Stimulated activated CD4-positive, alpha-beta T cell treated with anti-CD3 and anti-CD28 coated beads, Interleukin-12 subunit alpha, Interleukin-12 subunit beta, amount 100 ng/mL, for 4 hours (primary cell): ENCODE results near the gene EGFL7.
"Not testable (repeated sequence)": the region's sequence is repeated elsewhere in the genome, so short reads cannot be mapped to it uniquely, and the experiment has no call there.

Experiments used
- DNase-seq: peaks from one replicate; pipeline ENCODE4 v3.0.0-alpha.2; 2020

EGFL7 gene

DNA sequence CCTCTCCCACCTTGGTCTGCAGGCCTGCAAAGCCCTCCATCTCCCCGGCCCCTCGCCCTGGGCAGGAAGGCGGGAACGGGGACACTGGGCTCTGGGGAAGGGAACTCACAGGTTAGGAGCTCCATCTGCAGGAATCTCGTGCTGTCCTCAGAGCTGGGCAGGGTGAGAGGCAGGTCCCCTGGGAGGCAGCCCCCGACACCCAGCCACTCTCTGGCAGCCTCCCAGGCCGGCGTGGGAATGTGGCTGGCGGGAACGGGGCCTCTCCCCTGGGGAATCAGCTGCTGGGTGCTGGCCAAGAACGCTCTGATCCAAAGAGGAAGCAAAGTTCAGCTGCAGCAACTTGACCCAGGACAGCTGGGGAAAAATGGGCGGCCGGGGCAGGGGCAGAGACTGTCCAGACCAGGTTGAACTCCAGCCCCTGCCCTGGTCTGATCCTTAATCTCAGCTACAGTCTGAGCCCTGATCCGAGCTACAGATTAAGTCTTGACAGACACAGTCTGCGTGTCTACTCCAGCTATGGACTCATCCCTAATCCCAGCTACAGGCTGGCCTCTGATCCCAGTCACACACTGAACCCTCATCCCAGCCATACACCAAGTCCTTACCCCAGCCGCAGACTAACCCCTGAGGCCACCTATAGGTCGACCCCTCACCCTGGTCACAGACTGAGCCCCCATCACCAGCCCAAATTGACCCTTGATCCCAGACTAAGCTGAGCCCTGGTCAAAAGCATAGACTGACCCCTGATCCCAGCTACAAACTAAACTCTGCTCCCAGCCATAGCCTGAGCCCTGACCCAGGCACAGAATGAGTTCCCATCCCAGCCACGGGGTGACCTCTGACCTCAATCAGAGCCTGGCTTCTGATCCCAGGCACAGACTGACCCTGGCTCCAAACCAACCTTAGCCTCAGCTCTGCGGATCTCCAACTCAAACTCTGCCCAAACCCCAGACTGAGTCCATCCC is 37.3 kb upstream of the EGFL7 start:
- DNase-seq: no peak

DNA sequence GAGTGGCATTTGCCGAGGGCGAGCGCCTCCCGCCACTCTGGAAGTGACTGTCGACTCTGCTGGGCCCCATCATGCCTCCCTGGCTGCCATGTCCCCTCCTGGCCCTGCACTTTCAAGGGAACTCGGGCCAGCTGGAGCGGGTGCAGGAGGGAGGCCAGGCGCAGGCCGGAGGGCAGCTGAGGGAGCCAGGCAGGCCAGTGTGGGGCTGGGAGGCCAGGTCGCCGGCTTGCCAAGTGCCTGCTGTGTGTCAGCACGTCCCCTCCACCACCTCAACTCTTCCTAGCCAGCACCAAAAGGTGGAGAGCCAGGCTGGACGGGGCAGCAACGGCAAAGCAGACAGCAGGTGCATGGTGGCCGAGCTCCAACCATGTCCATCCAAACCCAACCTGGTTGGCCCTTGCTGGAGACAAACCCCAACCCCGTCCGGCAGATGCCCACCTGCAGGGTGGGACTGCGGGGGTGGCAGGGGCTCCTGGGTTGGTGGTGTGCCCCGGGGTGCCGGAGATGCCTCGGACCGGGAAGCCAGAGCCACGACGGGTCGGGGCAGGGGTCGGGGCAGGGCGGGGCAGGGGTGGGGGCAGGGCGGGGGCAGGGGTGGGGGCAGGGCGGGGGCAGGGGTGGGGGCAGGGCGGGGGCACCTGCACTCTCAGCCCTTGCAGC is 36.5 kb upstream of the EGFL7 start:
- DNase-seq: no peak

DNA sequence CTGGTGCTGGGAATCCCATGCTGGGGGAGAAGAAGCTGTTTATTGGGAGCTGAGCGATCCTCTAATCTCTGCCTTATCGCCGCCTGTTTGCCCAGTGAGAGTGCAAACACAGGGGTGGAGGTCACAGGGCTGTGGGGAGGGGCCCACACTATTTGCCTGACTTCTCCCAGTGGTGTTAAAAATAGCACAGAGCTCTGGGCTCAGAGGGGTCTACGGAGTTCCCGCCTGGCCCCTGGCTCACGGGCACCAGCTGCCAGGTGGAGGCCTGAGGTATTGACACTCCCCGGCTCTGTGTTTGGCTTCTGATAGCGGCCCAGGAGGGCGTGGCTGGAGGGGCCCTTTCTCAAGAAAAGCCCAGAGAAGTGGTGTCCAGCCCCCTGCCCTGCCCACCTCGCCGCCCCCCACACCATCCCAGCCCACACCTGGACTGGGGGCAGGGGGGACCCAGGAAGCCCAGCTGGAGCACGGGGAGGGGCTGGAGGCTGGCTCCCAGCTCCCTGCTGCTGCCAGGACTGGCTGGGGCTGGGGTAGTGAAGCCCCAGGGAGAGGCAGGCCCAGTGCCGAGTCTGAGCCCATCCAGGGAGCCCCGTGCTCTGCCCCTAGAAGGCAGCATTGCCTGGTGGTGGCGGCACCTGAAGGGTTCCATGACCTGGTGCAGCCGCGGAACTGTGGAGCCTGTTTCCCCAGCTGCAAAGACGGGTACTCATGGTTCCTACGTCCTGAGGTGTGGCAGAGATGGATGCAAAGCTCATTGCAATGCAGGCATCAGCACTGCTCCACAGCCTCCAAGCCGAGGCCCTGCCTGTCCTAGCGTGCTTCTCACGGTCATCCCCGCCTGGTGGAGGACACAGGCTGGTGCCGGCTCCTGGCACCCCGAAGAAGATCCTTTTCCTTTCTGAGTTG is 35.7 kb upstream of the EGFL7 start:
- DNase-seq: no peak

DNA sequence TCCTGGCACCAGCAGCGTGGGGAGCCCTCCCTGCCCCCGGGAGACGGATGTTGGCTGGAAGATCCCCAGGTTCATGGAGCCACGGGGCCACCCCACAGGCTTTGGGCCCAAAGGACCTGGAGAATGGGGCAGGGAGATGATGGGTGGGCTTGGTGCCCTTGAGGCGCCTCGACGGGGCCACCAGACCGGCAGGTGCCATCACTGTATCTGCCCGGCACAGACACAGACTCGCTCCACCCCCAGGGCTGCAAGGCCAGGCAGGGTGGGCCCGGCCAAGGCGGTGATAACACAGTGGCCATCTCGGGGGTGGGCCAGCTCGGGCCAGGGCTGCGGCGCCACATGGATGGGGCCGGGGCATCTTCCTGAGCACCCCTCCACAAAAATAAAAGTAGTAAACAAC is 35.0 kb upstream of the EGFL7 start:
- no peak for DNase-seq

DNA sequence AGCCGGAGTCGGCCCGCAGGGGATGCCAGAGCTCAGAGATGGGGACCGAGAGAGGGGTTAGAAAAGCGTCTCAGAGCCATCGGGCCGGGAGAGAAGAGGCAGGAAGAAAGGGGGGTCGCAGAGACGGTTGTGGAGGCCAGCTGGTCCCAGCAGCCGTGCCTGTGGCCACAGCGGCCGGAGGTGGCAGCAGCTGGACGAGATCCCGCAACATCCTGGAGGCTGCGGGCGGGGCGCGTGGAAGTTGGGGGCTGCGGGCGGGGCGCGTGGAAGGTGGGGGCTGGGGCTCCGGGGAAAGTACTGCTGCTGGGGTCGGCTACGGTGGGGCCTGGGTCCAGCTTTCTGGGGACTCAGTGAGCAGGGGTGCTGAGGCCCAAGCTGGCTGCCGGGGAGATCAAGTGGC is 34.4 kb upstream of the EGFL7 start:
- no peak for DNase-seq

DNA sequence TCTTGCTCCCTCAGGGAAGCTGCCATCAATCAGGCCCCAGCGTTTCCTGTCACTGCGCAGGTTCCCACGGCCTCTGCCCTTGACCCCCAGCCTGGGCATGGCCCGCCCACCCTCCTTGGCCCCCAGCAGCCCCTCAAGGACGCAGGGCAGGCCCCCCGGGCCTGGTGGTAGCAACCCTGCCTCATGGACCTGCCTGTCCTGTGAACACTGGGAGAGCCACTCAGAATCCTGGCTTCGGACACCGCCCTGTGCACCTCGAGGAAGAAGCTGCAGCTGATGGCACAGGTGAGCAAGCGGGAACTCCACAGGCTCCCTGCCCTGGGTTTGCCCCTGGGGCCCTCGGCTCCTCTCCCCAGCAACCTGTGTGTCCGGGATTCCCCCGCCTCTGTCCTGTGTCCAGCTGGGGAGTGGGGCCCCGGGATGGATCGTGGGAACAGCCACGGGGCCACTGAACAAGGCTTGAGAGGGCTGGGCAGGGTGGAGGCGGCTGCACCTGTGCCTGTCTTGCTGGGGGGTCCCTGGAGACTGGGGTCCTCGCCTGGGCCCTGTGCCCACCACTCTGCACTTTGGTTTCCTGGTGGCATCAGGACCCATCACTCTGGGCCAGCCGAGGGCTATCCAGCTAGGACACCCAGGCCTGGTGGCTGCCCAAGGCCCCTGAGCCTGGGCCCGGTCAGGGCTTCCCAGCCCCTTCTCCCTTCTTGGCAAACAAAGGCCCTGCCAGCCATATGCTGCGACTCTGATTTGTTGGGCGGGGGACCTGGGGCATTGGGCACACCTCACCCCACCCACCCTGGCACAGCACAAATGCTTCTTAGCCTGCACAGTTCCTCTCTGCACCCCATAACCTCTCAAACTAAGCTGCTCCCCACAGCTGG is 33.5 kb upstream of the EGFL7 start:
- DNase-seq: no peak

DNA sequence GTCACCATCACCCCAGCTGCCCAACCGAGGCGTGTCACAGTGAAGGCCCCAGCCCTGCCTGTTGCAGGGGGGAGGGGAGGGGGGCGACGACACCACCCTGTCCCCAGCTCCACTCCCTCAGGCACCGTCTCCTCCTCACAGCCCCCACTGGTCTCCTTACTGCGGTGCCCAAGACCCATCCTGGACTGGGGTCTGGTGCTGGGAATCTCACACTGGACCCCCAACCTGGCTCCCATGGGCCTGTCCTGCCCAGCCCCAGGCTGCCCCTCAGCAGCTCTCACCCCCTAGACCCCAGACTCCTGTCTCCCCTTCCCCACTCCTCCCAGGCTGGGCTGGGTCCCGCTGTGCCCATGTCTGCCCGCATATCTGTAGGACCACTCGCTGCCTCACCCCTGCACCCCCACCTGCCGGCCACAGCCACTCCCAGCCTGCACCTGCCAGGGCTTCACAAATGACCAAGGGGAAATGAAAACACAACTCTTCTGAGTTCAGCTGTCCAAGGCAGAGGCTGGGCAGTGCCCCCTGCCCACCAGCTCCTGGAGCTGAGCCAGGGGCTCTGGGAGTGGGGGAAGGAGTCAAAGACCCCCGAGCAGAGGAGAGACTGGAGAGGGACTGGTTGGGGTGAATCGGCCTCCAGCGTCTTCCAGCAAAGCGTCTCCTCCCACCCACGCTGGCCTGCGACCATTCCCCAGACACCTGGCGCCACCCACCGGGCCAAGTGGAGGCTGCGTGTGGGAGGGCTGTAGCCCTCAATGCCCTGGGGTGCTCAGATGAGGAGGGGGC is 32.6 kb upstream of the EGFL7 start:
- DNase-seq: peak; percentile 56

DNA sequence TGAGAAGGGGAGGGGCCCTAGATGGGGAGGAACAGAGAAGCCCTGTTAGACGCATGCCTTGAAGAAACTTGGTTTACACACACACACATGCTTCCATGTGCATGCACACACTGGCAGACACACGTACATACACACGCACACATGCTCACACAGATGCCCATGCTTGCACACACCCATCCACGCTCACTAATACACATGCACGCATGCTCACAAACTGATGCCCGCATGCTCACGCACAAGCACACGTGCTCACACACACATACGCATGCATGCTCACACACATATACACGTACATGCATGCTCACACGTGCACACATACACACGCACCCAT is 32.1 kb upstream of the EGFL7 start:
- no peak for DNase-seq

DNA sequence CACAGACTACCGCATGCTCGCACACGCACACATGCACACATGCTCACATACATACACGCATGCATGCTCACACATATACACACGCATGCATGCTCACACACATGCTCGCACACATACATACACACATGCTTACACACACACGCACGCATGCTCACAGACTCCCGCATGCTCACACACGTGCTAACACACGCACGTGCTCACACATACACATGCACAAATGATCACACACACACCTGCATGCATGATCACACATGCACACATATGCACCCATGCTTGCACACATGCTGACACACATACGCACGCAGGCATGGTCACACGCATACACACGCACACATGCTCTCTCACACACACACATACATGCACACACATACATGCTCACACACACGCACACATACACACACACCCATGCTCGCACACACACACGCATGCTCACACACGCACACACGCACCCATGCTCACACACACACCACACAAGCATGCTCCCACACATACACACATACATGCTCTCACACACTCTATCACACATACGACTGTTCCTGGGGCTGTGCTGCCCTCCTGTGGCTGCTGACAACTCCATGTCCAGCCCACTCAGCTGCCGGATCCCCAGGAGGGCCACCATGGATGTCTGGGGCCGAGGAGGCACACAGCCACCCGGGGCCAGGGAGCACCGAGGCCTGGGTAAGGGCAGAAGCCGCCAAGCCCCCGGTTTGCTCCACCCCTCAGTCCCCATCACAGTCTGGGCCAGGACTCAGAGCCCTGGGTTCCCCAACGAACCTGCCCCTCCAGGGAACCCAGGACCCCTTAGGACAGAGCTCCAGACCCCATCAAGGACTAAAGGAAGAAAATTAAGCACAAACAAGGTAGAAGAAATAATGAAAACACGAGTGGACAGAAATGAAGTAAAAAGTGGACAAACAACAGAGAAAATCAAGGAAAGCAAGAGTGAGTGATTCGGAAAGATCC is 31.4 kb upstream of the EGFL7 start:
- DNase-seq: peak; percentile 62

DNA sequence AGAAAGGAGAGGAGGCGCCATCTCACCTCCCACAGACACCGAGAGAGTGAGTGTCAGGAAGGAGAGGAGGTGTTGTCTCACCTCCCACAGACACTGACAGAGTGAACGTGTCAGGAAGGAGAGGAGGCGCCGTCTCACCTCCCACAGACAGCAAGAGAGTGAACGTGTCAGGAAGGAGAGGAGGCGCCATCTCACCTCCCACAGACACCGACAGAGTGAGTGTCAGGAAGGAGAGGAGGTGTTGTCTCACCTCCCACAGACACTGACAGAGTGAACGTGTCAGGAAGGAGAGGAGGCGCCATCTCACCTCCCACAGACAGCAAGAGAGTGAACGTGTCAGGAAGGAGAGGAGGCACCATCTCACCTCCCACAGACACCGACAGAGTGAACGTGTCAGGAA is 30.6 kb upstream of the EGFL7 start:
- not testable (repeated sequence) for DNase-seq

DNA sequence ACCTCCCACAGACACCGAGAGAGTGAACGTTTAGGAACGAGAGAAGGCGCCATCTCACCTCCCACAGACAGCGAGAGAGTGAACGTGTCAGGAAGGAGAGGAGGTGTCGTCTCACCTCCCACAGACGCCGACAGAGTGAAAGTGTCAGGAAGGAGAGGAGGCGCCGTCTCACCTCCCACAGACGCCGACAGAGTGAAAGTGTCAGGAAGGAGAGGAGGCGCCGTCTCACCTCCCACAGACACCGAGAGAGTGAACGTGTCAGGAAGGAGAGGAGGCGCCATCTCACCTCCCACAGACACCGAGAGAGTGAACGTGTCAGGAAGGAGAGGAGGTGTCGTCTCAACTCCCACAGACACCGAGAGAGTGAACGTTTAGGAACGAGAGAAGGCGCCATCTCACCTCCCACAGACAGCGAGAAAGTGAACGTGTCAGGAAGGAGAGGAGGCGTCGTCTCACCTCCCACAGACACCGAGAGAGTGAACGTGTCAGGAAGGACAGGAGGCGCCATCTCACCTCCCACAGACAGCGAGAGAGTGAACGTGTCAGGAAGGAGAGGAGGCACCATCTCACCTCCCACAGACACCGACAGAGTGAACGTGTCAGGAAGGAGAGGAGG is 30.1 kb upstream of the EGFL7 start:
- not testable (repeated sequence) for DNase-seq

DNA sequence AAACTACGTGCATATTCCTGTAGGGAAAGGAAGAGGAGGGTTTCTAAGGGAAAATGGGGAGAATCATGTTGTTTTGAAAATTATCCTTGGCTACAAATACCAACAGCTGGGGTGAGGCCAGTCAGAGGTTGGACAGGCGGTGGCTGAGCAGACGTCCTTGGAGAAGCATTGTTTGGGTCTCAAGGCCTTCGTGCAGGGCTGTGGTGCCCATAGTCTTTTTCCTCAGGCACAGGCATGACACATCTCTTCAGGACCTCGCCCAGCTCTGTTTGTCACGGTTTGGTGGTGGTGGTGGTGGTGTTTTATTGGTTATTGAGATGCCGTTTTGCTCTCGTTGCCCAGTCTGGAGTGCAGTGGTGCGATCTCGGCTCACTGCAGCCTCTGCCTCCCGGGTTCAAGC is 27.8 kb upstream of the EGFL7 start:
- no peak for DNase-seq

DNA sequence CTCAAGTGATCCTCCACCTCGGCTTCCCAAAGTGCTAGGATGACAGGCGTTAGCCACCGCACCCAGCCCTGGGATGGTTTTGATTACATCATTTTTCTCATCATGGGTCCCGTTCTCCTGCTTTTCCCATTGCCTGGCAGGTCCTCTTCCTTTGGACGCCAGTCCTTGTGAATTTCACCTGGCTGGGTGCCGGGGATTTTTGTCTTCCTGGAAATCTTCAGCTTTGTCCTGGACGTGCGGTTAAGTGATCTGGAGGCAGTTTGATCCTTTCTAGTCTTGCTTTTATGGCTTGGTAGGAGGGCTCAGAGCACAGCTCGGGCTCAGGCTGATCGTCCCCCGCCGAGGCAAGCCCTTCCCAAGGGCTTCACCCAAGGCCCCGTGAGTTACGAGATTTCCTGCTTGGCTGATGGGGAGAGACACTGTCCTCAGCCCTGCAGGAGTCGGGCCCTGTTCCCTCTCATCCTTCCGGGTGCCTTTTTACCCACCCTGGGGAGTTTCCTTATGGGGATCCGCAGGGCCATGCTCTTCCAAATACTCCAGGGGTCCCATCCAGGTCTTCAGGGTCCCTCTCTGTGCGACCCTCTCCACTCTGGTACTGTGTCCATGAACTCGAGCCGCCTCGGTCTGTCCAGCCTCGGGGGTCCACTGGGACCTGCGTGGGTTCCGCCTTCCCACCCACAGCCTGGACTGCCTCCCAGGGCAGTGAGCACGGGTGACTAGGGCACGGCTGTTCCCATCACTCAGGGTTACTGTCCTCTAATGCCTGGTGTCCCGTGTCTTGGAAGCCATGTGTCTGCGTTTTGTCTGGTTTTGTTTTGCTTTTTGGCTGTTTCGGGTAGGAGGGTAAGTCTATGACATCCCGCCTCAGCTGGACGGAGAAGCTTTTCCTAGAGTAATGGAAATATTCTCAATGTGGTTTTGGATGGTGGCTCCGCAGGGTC is 22.3 kb upstream of the EGFL7 start:
- no peak for DNase-seq

DNA sequence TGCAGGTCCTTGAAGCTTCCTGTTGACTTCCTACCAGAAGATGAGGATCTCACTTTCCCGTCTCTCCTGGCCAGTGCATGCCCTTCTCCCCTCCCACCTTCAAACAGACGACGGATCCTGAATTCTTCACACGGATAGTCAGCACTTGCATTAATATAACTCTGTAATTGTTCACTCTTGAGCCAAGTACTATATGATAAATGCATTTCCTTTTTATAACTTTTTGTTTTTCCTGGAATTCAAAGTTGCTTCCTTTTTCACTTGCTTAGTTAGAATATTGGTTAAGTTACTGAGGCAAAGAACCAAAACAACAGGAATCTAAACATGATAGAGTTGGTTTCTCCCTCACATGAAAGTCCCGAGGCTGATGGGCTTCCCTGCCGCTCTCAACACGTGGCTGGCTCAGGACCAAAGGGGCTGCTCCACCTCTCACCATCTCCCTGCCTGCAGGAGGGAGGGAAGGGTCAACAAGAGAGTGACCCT is 20.2 kb upstream of the EGFL7 start:
- DNase-seq: no peak

DNA sequence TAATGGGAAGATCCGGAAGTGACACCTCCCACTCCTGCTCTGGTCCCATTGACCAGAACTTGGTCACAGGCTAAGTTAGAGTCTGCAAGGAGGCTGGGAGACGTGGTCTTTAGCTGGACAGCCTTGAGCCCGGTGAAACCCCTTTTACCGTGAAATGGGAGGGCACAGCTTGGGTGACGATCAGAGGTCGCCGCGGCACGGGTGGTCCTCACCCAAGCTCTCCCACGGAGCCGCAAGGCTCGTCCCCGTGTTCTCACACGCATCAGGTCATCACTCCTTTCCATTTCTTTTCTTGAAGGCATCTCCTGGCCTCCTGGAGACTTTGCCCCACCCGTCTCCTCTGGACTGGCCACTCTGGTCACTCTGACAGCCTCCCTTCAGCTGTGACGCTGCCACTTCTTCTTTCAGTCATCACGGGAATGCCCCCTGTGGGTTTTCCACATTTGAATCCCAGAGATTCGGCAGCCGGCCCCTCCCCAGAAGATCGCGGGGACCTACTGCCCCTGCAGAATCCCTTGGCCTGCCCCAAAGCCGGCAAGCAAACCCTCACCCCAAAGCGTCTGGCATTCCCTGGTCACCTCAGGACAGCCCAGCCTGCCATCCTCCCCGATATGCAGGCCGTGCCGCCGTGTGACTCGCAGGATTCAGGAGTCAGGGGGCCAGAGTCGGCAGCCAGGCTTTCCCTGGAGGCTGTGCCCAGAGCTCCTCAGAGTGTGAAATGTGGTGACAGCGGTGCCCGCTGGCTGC is 18.9 kb upstream of the EGFL7 start:
- no peak for DNase-seq

DNA sequence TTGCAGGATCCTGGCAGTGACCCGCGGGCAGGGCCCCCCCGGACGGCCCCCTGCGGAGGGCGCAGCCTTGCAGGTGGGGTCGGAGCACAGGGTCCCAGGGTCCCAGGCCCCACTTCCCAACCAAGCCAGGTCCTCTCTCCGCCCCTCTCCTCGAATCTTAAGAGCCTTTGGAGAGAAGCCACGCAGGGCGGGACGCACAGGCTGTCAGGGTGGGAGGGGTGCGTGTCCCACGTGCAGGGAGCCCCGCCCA is 18.4 kb upstream of the EGFL7 start:
- no peak for DNase-seq

DNA sequence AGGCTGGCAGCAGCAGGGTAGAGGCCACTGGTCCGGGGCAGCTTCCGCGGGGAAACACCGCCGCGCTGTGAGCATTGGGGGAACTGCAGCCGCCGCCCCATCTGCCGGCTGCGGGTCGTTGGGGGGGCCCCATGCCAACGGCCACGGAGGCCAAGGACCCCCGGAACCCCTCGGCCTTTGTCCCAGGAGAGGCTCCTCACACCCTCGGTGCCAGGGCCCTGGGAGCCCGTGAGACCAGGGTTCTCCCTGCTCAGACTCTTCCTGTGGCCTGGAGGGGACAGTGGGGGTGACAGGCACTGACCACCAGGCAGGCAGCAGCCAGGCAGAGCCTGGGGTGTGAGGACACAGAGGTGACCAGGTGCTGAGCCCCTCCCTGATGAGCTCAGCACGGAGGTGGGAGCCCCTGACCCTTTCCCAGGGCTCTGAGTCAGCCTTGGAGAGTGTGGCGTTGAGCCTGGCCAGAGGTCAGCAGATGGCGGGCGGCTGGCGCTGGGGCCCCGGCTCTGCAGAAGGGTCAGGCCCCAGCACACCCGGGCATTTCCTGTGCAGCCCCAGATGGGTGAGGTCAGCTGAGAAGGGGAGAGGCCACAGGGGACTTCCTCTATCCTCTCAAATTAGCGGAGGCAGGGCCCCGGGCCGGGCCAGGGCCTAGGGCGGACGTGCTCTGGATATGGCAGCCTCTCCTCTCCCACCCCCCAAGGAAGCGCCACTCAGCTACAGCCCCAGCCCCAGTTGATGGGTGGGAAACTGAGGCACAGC is 17.9 kb upstream of the EGFL7 start:
- peak; percentile 72 for DNase-seq
